Esophagus squamous epithelium (tissue), 4 donors: ENCODE data around the gene LBHD2.

Experiments
- CTCF ChIP-seq, 6 experiments: fragments of 450-650 bp in 4 of 6; fragments of 200-600 bp in 2 of 6; sonication (generic) in 2 of 6; IDR thresholded peaks; one replicate each; pipeline ENCODE4 v1.5.1; 2016 to 2019; ENCODE audit warnings: antibody characterized with exemption in 6 of 6, mild to moderate bottlenecking in 4 of 6, moderate library complexity in 4 of 6
- POLR2A ChIP-seq, 4 donors: fragments of 450-650 bp; IDR thresholded peaks; one replicate each; pipeline ENCODE4 v1.6.1; 2017; ENCODE audit warnings: antibody characterized with exemption in 4 of 4, mild to moderate bottlenecking in 4 of 4, moderate library complexity in 3 of 4

- TF ChIP-seq CTCF (IDR thresholded peaks at IDR 0.05), result no peak
- no peak for TF ChIP-seq POLR2A (IDR thresholded peaks at IDR 0.05)
Measured at GRCh38 chr14:103107941-103108748, 24.1 kb downstream of the LBHD2 start.
